ENCODE measurements around the gene CLEC16A.

- TF ChIP-seq CTCF (IDR thresholded peaks at IDR 0.05; ENCODE audit: borderline replicate concordance, extremely low read depth, low read length, poor library complexity, severe bottlenecking) (no peak), EZH2 (IDR thresholded peaks at IDR 0.05; ENCODE audit: borderline replicate concordance, low read depth, low read length, severe bottlenecking) (no peak)
These were observed 226.5 kb downstream of the CLEC16A start for GRCh38 chr16:11170696-11171447.
